ENCODE results near the gene UBP1.
"Not testable (repeated sequence)": the region's sequence is repeated elsewhere in the genome, so short reads cannot be mapped to it uniquely, and the experiment has no call there.

The UBP1 gene

DNA sequence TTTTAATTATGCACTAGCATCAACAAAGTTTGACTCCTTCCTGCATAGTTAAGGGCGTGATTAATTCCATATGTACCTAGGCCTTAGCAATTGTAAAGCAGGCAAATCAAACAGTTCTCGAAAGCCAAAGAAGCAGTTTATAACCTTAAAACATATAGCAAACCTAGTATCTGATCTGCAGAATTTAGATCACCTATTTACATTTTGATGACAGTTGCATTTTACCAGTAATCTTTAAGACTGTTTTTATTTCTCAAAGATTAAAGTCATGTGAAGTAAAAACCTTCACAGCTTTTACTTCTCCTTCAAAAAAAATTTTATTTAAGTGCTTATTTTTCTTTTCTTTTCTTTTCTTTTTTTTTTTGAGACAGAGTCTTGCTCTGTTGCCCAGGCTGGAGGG lies 20.9 kb upstream of the UBP1 start:
- H3K4me3 ChIP-seq (ENCODE audit: low read length) = no peak overlapping the region
- H3K27ac ChIP-seq (ENCODE audit: low read depth, low read length) = no peak overlapping the region
- H3K9me2 ChIP-seq (replicated peaks; ENCODE audit: control insufficient read depth, low read length) = no peaks in the 10 kb centered on the region
- peaks cover 13% of the 10 kb centered on the region; the same call in 1 of the 2 replicates for H3K9me3 ChIP-seq (ENCODE audit: control insufficient read depth, insufficient read depth, low read length)
- no peak overlapping the region for H3K4me2 ChIP-seq (ENCODE audit: low read length)
- no peaks in the 10 kb centered on the region for H3F3A ChIP-seq (ENCODE audit: control insufficient read depth, insufficient read depth)
- H4K20me1 ChIP-seq (ENCODE audit: control insufficient read depth, insufficient read depth, low read depth, low read length) = no peaks in the 10 kb centered on the region
- no peaks in the 10 kb centered on the region for H3K4me1 ChIP-seq (ENCODE audit: control insufficient read depth, low read length)
- TF ChIP-seq EZH2phosphoT487 (IDR thresholded peaks at IDR 0.05; ENCODE audit: borderline replicate concordance, low read length) = no peak
- TF ChIP-seq, protein P1, sequence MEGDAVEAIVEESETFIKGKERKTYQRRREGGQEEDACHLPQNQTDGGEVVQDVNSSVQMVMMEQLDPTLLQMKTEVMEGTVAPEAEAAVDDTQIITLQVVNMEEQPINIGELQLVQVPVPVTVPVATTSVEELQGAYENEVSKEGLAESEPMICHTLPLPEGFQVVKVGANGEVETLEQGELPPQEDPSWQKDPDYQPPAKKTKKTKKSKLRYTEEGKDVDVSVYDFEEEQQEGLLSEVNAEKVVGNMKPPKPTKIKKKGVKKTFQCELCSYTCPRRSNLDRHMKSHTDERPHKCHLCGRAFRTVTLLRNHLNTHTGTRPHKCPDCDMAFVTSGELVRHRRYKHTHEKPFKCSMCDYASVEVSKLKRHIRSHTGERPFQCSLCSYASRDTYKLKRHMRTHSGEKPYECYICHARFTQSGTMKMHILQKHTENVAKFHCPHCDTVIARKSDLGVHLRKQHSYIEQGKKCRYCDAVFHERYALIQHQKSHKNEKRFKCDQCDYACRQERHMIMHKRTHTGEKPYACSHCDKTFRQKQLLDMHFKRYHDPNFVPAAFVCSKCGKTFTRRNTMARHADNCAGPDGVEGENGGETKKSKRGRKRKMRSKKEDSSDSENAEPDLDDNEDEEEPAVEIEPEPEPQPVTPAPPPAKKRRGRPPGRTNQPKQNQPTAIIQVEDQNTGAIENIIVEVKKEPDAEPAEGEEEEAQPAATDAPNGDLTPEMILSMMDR (IDR thresholded peaks at IDR 0.05; ENCODE audit: low read depth, low read length, poor library complexity, severe bottlenecking) = no peak
- no peaks in the 10 kb centered on the region for H3K36me3 ChIP-seq (ENCODE audit: control insufficient read depth, low read length)
- no peaks in the 10 kb centered on the region for H3K27me3 ChIP-seq (ENCODE audit: control insufficient read depth, low read length)
- H3K79me2 ChIP-seq (ENCODE audit: control insufficient read depth, low read length) = no peaks in the 10 kb centered on the region

DNA sequence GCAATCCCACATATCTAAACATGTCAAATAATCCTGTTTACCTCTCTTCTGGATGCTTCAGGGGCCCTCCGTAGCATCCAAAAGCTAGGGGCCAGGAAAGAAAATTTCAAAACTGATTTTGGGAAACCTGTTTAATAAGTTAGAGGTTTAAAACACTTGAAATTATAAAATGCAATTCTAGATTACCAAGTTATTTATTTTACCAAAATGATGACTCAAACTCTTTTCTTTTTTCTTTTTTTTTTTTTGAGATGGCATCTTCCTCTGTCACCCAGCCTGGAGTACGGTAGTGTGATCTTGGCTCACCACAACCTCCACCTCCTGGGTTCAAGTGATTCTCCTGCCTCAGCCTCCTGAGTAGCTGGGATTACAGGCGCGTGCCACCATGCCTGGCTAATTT lies 19.4 kb upstream of the UBP1 start:
- H3F3A ChIP-seq (ENCODE audit: control insufficient read depth, insufficient read depth); H3K27me3 ChIP-seq (ENCODE audit: control insufficient read depth, low read length); H3K27ac ChIP-seq (ENCODE audit: low read depth, low read length); H3K4me2 ChIP-seq (ENCODE audit: low read length); H3K4me1 ChIP-seq (ENCODE audit: control insufficient read depth, low read length); H3K79me2 ChIP-seq (ENCODE audit: control insufficient read depth, low read length); H4K20me1 ChIP-seq (ENCODE audit: control insufficient read depth, insufficient read depth, low read depth, low read length); H3K9me2 ChIP-seq (replicated peaks; ENCODE audit: control insufficient read depth, low read length); H3K36me3 ChIP-seq (ENCODE audit: control insufficient read depth, low read length); H3K4me3 ChIP-seq (ENCODE audit: low read length): not testable (repeated sequence)
- H3K9me3 ChIP-seq (ENCODE audit: control insufficient read depth, insufficient read depth, low read length) = peaks cover 13% of the 10 kb centered on the region; the same call in 1 of the 2 replicates

DNA sequence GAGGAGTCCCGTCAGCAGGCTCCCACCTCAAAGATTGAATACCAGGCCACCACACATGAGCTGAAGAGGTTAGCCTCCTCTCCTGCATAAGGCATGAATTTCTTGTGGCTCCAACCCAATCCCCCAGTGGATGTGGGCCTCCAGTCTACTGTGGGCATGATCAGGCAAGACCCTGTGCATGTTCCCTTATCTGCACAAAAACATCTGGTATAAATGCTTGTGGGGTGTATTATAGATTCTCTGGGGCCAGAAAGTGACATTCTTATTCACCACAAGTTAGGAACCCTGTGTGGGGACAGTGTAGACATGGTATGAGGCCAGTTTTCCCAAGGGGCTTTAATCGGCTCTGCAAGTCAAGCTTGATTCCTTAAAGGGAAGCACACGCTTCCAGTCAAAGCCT lies 18.2 kb upstream of the UBP1 start:
- H3F3A ChIP-seq (ENCODE audit: control insufficient read depth, insufficient read depth) = no peaks in the 10 kb centered on the region
- H3K27me3 ChIP-seq (ENCODE audit: control insufficient read depth, low read length) = no peaks in the 10 kb centered on the region
- H3K4me3 ChIP-seq (ENCODE audit: low read length) = no peak overlapping the region
- no peaks in the 10 kb centered on the region for H3K79me2 ChIP-seq (ENCODE audit: control insufficient read depth, low read length)
- H3K4me2 ChIP-seq (ENCODE audit: low read length) = no peak overlapping the region
- H3K9me3 ChIP-seq (ENCODE audit: control insufficient read depth, insufficient read depth, low read length) = peaks cover 13% of the 10 kb centered on the region; the same call in 1 of the 2 replicates
- H4K20me1 ChIP-seq (ENCODE audit: control insufficient read depth, insufficient read depth, low read depth, low read length) = no peaks in the 10 kb centered on the region
- TF ChIP-seq, protein P1 (IDR thresholded peaks at IDR 0.05; ENCODE audit: low read depth, low read length, poor library complexity, severe bottlenecking) = no peak
- TF ChIP-seq EZH2phosphoT487 (IDR thresholded peaks at IDR 0.05; ENCODE audit: borderline replicate concordance, low read length) = no peak
- no peaks in the 10 kb centered on the region for H3K4me1 ChIP-seq (ENCODE audit: control insufficient read depth, low read length)
- no peaks in the 10 kb centered on the region for H3K36me3 ChIP-seq (ENCODE audit: control insufficient read depth, low read length)
- H3K27ac ChIP-seq (ENCODE audit: low read depth, low read length) = no peak overlapping the region
- no peaks in the 10 kb centered on the region for H3K9me2 ChIP-seq (replicated peaks; ENCODE audit: control insufficient read depth, low read length)

DNA sequence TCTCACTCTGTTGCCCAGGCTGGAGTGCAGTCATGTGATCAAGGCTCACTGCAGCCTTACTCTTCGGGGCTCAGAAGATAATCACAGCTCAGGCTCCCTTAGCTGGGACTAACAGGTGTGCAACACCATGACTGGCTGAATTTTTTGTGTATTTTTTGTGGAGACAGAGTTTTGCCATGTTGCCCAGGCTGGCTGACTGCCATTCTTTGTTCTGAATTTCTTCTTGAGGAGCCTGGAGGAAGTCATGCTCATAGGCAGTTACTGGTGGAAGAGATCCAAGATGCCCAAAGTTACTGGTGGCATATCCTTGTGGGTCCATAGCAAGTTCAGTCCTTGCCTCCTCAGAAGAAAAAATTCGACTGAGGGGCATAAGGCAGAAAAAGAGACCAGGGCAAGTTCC lies 16.6 kb upstream of the UBP1 start:
- Histone ChIP-seq H3K79me2 (ENCODE audit: control insufficient read depth, low read length) (no peaks in the 10 kb centered on the region), H3K9me3 (ENCODE audit: control insufficient read depth, insufficient read depth, low read length) (peaks cover 13% of the 10 kb centered on the region; the same call in 1 of the 2 replicates), H3K4me1 (ENCODE audit: control insufficient read depth, low read length) (no peaks in the 10 kb centered on the region), H4K20me1 (ENCODE audit: control insufficient read depth, insufficient read depth, low read depth, low read length) (no peaks in the 10 kb centered on the region), H3F3A (ENCODE audit: control insufficient read depth, insufficient read depth) (no peaks in the 10 kb centered on the region), H3K4me3 (ENCODE audit: low read length) (no peak overlapping the region), H3K4me2 (ENCODE audit: low read length) (no peak overlapping the region), H3K27me3 (ENCODE audit: control insufficient read depth, low read length) (no peaks in the 10 kb centered on the region), H3K27ac (ENCODE audit: low read depth, low read length) (no peak overlapping the region), H3K9me2 (replicated peaks; ENCODE audit: control insufficient read depth, low read length) (no peaks in the 10 kb centered on the region), H3K36me3 (ENCODE audit: control insufficient read depth, low read length) (no peaks in the 10 kb centered on the region)
- TF ChIP-seq EZH2phosphoT487 (IDR thresholded peaks at IDR 0.05; ENCODE audit: borderline replicate concordance, low read length) = no peak
- TF ChIP-seq, protein P1 (IDR thresholded peaks at IDR 0.05; ENCODE audit: low read depth, low read length, poor library complexity, severe bottlenecking) = no peak

Measured in DOHH2 (cell line).